Rectal smooth muscle tissue (tissue), 1 donor: ENCODE measurements around the gene SP6.
A peak's percentile ranks its signal among the peaks of the same experiment; 100 is the strongest.

Source experiments
- H3K27ac ChIP-seq: one replicate; pipeline ENCODE4 v1.7.0; 2013; ENCODE audit warnings: low read depth, low read length, inconsistent platforms
- H3K27me3 ChIP-seq: one replicate; pipeline ENCODE4 v1.7.0; 2013; ENCODE audit warnings: low read length; ENCODE audit not compliant: control insufficient read depth, insufficient read depth
- H3K36me3 ChIP-seq: one replicate; pipeline ENCODE4 v1.7.0; 2013; ENCODE audit warnings: low read length; ENCODE audit not compliant: control insufficient read depth, insufficient read depth
- H3K4me1 ChIP-seq: one replicate; pipeline ENCODE4 v1.7.0; 2013; ENCODE audit warnings: low read length; ENCODE audit not compliant: control insufficient read depth, insufficient read depth
- H3K4me3 ChIP-seq: one replicate; pipeline ENCODE4 v1.7.0; 2013; ENCODE audit warnings: low read length
- H3K9ac ChIP-seq: one replicate; pipeline ENCODE4 v1.7.0; 2013; ENCODE audit warnings: low read length

Gene SP6

DNA sequence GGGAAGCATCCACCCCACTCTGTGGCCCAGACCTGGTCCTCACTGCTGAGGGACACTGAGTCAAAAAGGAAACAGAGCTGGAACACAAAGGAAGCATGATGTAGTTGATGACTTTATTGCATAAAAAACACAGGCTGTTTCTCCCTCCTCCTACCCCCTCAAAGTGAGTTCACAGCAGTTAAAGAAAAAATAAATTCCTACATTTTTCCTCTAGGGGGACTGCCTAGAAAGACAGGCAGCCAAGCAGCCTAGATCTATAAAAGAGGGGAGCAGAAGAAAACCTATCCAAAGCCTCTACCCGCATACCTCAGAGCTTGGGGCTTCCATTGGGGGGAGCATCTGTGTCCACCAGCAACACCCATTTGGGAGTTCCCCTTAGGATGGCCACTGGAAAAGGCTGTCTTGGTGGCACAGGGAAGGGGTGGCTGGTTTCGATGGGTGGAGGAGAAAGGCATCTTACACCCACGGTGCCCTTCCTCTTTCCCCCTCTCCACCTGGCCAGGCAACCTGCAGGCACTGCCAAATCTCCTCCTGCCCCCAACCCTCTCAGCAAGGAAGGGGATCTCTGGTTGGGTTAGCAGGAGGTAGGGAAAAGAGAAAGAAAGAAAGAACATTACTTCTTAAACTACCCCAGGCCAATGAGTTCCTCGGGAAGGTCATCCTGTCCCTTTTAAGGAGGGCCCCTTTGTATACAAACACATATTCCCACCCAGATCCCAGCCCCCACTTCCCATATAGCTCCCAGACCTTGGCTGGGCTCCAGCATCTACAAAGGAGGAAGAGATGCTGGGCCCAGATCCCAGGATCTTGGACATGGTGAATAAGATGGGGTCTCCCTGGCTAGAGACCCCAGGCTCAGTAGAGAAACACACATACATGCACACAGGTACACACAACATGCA lies 5.9 kb downstream of the SP6 start:
- Histone ChIP-seq H3K9ac (no peak overlapping the region), H3K4me1 (peaks cover 3% of the 10 kb centered on the region), H3K4me3 (no peak overlapping the region), H3K27me3 (peaks cover 12% of the 10 kb centered on the region), H3K27ac (no peak overlapping the region), H3K36me3 (no peaks in the 10 kb centered on the region)

DNA sequence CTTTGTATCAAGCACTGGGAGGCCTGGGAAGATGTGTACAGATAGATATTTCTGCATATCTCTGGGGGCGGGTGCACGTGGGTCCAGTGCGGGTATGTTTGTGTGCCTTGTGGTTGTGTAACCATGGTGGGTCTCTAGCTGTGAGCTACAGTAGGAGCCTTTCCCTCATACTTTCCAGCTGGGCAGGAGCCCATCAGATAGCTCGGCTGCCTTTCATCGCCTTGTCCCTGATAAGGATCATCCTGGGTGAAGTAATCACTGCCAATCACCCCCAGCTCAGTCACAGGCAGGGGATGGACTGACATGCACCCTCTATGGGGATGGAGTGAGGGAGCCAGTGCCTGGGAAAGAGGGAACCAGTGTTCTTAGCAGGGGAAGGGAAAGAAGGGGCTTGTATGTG lies 6.7 kb downstream of the SP6 start:
- peaks cover 4% of the 10 kb centered on the region for H3K4me1 ChIP-seq
- no peak overlapping the region for H3K9ac ChIP-seq
- peaks cover 12% of the 10 kb centered on the region for H3K27me3 ChIP-seq
- no peak overlapping the region for H3K27ac ChIP-seq
- H3K36me3 ChIP-seq: no peaks in the 10 kb centered on the region
- no peak overlapping the region for H3K4me3 ChIP-seq

DNA sequence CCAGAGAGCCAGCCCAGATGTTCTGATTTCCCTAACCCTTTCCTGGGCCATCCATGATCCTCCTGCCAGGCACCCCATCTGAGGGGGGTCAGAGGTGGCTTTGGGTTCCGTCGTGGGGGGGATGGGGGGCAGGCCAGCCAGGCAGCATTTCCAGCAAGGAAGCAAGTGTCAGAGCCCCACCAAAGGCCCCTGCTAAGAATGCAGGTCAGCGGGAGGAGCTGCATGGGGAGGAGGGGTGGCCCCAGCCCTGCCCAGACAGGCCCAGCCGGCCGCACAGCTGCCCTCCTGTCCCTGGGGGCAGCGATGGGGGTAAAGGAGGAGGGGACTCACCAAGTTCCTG lies 7.6 kb downstream of the SP6 start:
- H3K36me3 ChIP-seq: no peaks in the 10 kb centered on the region
- H3K27me3 ChIP-seq: peaks cover 12% of the 10 kb centered on the region
- H3K27ac ChIP-seq: no peak overlapping the region
- H3K4me1 ChIP-seq: peaks cover 4% of the 10 kb centered on the region
- no peak overlapping the region for H3K9ac ChIP-seq
- H3K4me3 ChIP-seq: no peak overlapping the region

DNA sequence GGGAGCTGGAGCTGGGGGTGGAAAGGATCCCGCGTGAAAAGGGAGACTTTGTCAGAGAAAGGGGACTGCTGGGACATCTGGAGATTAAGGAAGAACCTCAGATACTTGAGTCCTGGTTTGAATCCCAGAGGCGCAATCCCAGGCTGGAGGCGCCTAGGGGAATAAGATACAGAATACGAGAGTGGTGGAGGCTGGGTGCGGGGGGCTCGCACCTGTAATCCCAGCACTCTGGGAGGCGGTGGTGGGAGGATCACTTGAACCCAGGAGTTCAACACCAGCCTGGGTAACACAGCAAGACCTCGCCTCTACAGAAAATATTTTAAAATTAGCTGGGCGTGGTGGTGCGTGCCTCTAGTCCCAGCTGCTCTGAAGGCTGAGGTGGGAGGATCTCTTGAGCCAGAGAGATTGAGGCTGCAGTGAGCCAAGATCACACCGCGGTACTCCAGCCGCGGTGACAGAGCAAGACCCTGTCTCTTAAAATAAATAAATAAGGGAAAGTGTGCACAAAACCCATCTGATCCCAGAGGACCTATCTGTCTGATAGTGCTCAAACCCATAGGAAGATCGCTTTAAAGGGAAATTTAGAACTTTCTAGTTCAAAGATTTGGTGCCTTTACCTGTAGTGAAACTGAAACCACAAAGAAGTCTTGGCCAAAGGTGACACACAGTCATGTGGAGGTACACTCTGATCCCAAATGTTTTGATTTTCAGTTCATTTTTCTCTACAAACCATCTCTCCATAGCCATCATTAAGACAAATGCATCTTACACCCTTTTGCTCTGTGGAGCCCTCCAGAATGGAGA lies 9.3 kb downstream of the SP6 start:
- Histone ChIP-seq H3K27me3 (peaks cover 5% of the 10 kb centered on the region), H3K36me3 (peaks cover 3% of the 10 kb centered on the region), H3K27ac (peak overlapping the region; percentile 63), H3K4me1 (peaks cover 4% of the 10 kb centered on the region), H3K9ac (no peak overlapping the region), H3K4me3 (peak overlapping the region; percentile 91)

DNA sequence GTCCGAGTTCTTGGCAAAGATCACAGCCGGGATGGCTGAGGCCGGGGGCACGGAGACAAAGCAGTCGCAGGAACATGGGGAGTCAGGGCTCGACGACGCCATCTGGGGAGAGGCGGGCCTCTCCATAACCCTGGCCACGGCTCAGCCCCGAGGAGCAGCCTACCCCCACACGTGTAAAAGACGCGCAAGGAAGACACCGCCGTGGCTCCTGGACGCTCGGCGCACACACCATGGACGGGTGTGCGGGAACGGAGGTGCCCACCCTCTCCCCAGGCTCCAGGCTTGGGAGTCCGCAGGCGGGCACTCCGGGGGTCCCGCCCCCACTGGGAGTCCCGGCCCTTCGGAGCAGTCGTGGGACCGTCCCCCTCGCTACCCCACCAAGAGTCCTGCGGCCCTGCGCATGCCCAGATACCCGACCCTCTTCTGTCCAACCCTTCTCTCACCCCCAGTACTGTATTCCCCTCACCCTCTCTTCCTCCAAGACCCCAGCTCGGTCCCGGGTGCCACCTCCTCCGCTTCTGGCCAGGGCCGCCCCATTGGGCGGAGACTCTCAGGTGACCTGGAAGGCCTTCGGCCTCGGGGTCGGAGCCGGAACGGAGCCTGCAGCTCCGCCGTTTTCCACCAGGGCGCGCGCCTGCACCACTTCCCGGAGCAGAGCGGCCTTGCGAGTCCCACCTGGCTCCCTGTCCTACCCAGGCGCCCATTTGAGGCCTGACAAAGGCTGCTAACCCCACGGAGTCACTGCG lies 10.0 kb downstream of the SP6 start, which contains the start of gene SCRN2:
Gene SCRN2 (minus strand): TSS at position 532 of the 746 bp plus-strand sequence. CDS start 430 bp downstream, at position 102.
- Histone ChIP-seq H3K9ac (peak within 1 kb of the TSS; percentile 80), H3K36me3 (peaks cover 8% of the 10 kb centered on the region), H3K4me3 (peak within 1 kb of the TSS; percentile 91), H3K4me1 (peaks cover 4% of the 10 kb centered on the region), H3K27me3 (peaks cover 5% of the 10 kb centered on the region), H3K27ac (peak within 1 kb of the TSS; percentile 63)

DNA sequence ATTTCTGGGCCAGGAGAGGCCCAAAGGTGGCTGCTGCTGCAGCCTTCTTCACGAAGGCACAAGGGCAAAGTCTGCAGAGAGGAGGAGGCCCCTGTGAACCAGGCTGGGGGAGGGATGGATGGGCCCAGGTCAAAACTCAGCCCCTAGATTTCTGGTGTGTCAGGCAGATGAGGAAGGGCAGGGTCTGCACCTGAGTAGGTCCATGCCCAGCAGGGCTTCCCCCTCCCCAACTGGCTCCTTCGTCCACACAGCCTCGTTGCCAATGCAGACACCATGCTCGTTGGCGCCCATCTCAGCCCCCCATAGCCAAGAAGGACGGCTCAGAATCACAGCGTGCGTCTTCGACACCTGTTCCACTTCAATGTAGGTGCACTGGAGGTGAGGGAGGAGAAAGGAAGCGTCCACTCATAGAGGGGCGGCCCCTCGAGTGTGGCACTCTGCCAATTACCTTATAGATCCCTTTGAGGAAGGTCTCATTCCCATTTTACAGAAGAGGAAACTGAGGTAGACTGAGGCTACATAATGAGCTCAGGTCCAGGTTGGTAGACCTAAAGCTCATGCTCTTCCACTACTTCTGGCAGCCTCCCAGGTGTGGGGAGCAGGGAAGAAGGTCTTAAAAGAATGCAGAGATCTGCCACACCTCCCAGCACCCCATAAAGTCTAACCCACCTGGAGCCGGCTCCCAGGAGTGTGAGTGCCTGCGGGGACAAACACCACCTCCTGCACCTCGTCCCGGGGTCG lies 10.8 kb downstream of the SP6 start:
- H3K27ac ChIP-seq: no peak overlapping the region
- H3K36me3 ChIP-seq: peaks cover 9% of the 10 kb centered on the region
- H3K4me3 ChIP-seq: peak overlapping the region; percentile 91
- peaks cover 1% of the 10 kb centered on the region for H3K27me3 ChIP-seq
- H3K9ac ChIP-seq: peak overlapping the region; percentile 80
- peaks cover 4% of the 10 kb centered on the region for H3K4me1 ChIP-seq

DNA sequence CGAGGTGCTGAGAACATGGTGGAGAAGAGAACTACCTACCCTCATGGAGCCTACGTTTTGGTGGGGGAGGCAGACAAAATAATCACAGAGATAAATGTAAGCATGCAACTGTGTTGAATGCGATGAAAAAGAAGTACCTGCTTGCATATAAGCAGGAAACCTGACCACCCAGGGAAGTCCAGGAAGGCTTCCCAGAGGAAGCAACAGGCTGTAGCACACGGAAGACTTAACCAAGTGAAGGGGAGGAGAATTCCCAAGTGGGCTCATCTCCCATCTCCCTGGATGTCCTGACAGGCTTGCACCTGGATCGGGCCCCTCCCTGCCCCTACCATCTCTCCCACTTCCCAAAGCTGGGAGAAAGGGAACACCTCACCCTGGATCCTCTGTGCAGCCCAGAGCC lies 11.9 kb downstream of the SP6 start:
- Histone ChIP-seq H3K27me3 (no peaks in the 10 kb centered on the region), H3K4me3 (no peak overlapping the region), H3K27ac (no peak overlapping the region), H3K4me1 (peaks cover 4% of the 10 kb centered on the region), H3K36me3 (peaks cover 9% of the 10 kb centered on the region), H3K9ac (no peak overlapping the region)

DNA sequence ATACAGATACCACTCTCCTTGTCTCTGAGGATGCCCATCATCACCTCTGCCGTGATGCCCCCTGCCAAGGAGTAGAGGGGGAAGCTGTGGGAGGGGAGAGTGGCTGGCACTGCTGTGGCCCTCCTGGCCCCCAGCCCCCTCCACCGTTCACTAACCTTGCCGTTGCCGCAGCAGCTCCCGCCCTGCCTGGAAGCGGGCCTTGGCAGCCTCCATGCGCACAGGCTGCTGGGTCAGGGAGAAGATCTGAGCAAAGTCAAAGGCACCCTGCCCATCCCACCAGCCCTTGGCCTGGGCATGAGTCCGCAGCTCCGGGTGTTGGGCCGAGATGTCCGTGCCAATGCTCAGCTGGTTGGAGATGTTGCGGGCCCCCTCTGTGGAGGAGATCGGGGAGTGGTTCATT lies 12.3 kb downstream of the SP6 start:
- Histone ChIP-seq H3K9ac (no peak overlapping the region), H3K4me1 (peaks cover 4% of the 10 kb centered on the region), H3K4me3 (no peak overlapping the region), H3K36me3 (peaks cover 9% of the 10 kb centered on the region), H3K27ac (no peak overlapping the region), H3K27me3 (no peaks in the 10 kb centered on the region)

DNA sequence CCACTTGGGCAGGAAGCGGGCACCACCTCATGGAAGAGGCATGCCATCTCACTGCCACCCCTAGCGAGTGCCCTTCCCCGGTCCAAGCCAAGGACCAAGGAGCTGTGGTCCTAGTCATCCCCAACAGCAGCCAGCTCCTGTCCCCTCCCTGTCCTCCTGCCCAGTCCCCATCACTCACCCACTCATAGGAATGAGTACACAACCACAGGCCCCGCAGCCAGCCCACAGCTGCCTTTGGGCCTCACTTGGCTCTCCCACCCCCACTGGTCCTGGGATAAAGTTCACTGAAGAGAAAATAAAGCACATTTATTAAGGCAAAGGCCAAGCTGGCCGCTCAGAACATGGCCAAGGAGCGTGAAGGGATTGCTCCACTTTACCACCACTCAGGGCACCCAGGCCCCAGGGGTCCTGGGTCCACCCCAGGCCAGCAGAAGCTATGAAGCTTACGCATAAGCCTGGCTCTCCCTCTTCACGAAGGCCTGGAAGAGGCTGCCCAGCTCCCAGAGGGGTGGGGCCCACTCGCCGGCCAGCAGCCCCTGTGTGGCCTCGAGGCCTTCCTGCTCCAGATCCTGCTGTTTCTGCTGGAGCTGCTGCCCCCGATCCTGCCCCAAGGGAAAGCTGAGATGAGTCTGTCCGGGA lies 13.4 kb downstream of the SP6 start:
- no peak overlapping the region for H3K9ac ChIP-seq
- no peak overlapping the region for H3K4me3 ChIP-seq
- peaks cover 9% of the 10 kb centered on the region for H3K36me3 ChIP-seq
- peaks cover 4% of the 10 kb centered on the region for H3K4me1 ChIP-seq
- H3K27ac ChIP-seq: no peak overlapping the region
- H3K27me3 ChIP-seq: no peaks in the 10 kb centered on the region

DNA sequence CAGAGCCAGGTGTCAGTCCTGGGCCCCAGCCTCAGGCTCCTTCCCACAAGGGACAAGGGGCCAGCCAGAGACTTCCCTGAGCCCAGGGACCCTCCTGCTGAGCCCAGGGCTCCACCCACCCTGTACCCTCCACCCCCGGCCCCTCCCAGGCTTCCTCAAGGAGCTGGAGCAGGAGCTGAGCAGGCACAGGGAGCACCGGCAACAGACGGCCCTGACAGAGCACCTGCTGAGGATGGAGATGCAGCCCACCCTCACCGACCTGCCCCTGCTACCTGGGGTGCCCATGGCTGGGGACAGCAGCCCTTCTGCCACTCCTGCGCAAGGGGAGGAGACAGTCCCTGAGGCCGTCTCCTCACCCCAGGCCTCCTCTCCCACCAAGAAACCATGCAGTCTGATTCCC lies 14.4 kb downstream of the SP6 start:
- Histone ChIP-seq H3K27me3 (no peaks in the 10 kb centered on the region), H3K4me3 (no peak overlapping the region), H3K4me1 (peaks cover 9% of the 10 kb centered on the region), H3K36me3 (peaks cover 9% of the 10 kb centered on the region), H3K9ac (no peak overlapping the region), H3K27ac (no peak overlapping the region)

DNA sequence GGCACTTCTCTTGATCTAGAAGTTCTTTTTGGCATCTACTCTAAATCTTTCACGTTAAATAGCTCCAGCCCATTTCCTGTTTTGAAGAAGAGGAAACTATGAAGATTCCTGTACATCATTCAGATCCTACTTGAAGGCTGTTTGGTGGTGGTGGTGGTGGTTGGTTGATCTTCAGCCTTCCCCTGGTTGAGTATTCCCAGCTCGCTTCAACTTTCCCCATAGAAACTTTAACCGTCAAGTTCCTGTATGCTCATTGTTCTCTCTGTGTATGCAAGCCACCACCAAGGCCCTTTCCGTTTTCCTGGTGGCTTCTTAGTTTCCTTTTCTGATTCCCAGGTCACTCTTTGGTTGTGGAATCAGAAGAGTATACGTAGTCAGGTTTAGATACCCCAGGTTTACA lies 16.2 kb downstream of the SP6 start:
- no peak overlapping the region for H3K9ac ChIP-seq
- H3K4me1 ChIP-seq: peaks cover 11% of the 10 kb centered on the region
- no peak overlapping the region for H3K4me3 ChIP-seq
- H3K36me3 ChIP-seq: peaks cover 9% of the 10 kb centered on the region
- no peak overlapping the region for H3K27ac ChIP-seq
- no peaks in the 10 kb centered on the region for H3K27me3 ChIP-seq
